Measurements from ENCODE around the gene CALCOCO1.

CALCOCO1 gene

GRCh38 chr12:53751336-53752191 lies 24.3 kb upstream of the CALCOCO1 start, which contains the start of gene CISTR:
Gene CISTR (minus strand): TSS chr12:53751979.
- DNase-seq, result no peak

- DNase-seq, result no peak
These were observed 23.6 kb upstream of the CALCOCO1 start for GRCh38 chr12:53750812-53751335.

- no peak for DNase-seq
These were observed 22.9 kb upstream of the CALCOCO1 start for GRCh38 chr12:53749986-53750811.

- DNase-seq, result no peak
These were observed 21.0 kb upstream of the CALCOCO1 start for GRCh38 chr12:53748072-53748840.

GRCh38 chr12:53747095-53747494 lies 19.8 kb upstream of the CALCOCO1 start:
- DNase-seq, result no peak

- DNase-seq, result peak; percentile 85
These were observed 19.4 kb upstream of the CALCOCO1 start for GRCh38 chr12:53746592-53747092.

GRCh38 chr12:53744751-53745150 lies 17.5 kb upstream of the CALCOCO1 start:
- no peak for DNase-seq

- DNase-seq, result no peak
These were observed 16.8 kb upstream of the CALCOCO1 start for GRCh38 chr12:53744130-53744441.

- DNase-seq, result no peak
These were observed 16.2 kb upstream of the CALCOCO1 start for GRCh38 chr12:53743266-53744129.

- no peak for DNase-seq
These were observed 12.9 kb upstream of the CALCOCO1 start for GRCh38 chr12:53740130-53740491.

GRCh38 chr12:53739214-53740129 lies 12.2 kb upstream of the CALCOCO1 start:
- DNase-seq, result no peak

GRCh38 chr12:53738406-53739213 lies 11.4 kb upstream of the CALCOCO1 start:
- no peak for DNase-seq

GRCh38 chr12:53737951-53738405 lies 10.7 kb upstream of the CALCOCO1 start:
- DNase-seq, result no peak

GRCh38 chr12:53737093-53737808 lies 10.0 kb upstream of the CALCOCO1 start:
- no peak for DNase-seq

GRCh38 chr12:53736592-53736991 lies 9.3 kb upstream of the CALCOCO1 start:
- DNase-seq, result no peak

- no peak for DNase-seq
These were observed 8.3 kb upstream of the CALCOCO1 start for GRCh38 chr12:53735556-53735955.

GRCh38 chr12:53734425-53734824 lies 7.2 kb upstream of the CALCOCO1 start:
- DNase-seq, result no peak

GRCh38 chr12:53733807-53734200 lies 6.6 kb upstream of the CALCOCO1 start:
- no peak for DNase-seq

Measured in NCI-H2107 (cell line).